ENCODE results near the gene LOC101059915.

DNA sequence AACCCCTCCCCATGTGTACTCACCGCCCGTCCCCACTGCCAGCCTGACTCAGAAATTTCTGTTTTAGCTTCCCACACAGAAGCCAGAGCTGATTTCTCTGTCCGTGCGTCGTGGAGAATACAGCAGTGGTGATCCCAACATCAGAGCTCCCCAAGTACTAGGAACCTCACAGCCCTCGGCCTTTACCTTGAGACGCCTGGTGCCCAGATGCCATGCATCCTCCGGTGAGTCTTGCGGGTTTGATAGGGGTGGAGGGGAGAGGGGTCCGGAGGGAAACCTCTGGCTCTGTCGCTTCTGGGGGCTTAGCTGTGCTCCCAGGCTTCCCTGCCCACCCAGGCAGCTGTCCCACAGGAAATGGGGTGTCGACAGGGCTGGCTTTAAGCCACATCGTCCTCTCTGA lies 2.1 kb downstream of the LOC101059915 start:
- TF ChIP-seq, protein P1, sequence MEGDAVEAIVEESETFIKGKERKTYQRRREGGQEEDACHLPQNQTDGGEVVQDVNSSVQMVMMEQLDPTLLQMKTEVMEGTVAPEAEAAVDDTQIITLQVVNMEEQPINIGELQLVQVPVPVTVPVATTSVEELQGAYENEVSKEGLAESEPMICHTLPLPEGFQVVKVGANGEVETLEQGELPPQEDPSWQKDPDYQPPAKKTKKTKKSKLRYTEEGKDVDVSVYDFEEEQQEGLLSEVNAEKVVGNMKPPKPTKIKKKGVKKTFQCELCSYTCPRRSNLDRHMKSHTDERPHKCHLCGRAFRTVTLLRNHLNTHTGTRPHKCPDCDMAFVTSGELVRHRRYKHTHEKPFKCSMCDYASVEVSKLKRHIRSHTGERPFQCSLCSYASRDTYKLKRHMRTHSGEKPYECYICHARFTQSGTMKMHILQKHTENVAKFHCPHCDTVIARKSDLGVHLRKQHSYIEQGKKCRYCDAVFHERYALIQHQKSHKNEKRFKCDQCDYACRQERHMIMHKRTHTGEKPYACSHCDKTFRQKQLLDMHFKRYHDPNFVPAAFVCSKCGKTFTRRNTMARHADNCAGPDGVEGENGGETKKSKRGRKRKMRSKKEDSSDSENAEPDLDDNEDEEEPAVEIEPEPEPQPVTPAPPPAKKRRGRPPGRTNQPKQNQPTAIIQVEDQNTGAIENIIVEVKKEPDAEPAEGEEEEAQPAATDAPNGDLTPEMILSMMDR (optimal IDR thresholded peaks at IDR 0.05 in 1 of 3, IDR thresholded peaks at IDR 0.05 in 1 of 3, conservative IDR thresholded peaks at IDR 0.05 in 1 of 3; ENCODE audit: extremely low read depth in 1 of 3, insufficient read depth in 2 of 3, low read length in 3 of 3): no peak
- no peak for TF ChIP-seq EZH2 (IDR thresholded peaks at IDR 0.05; ENCODE audit: low read length)
